Lower leg skin (tissue), 3 donors: ENCODE results near the gene ERG.

Experiments used
- CTCF ChIP-seq, 3 donors: fragments of 450-650 bp; IDR thresholded peaks; one replicate each; pipeline ENCODE4 v1.5.1; 2016; ENCODE audit warnings: antibody characterized with exemption in 3 of 3, mild to moderate bottlenecking in 3 of 3, moderate library complexity in 2 of 3
- POLR2A ChIP-seq, 2 donors: fragments of 450-650 bp; IDR thresholded peaks; one replicate each; pipeline ENCODE4 v1.6.1; 2016 to 2017; ENCODE audit warnings: antibody characterized with exemption in 2 of 2, mild to moderate bottlenecking in 1 of 2, moderate library complexity in 1 of 2

- TF ChIP-seq POLR2A (IDR thresholded peaks at IDR 0.05) = no peak
- no peak for TF ChIP-seq CTCF (IDR thresholded peaks at IDR 0.05)
These were observed 70.1 kb downstream of the ERG start for GRCh38 chr21:38428211-38428610.
